Activated naive CD4-positive, alpha-beta T cell treated with anti-CD3 and anti-CD28 coated beads, Interleukin-2, amount 10 ng/mL, durations not matched to agents 7 days and 5 days (primary cell): ENCODE results near the gene CTDSPL.
A peak's percentile ranks its signal among the peaks of the same experiment; 100 is the strongest.
"Not testable (repeated sequence)": the region's sequence is repeated elsewhere in the genome, so short reads cannot be mapped to it uniquely, and the experiment has no call there.

Experiments
- CTCF ChIA-PET: fragments of 350-600 bp; sonication (Branson Sonifier 250); formaldehyde crosslinking; loops from one replicate; lab custom pipeline; 2021; ENCODE audit warnings: antibody characterized with exemption; lab: Charles Lee
- DNase-seq: peaks from one replicate; pipeline ENCODE4 v3.0.0-alpha.2; 2020
- H3K27ac Mint-ChIP-seq: one replicate; pipeline ENCODE4 v1.8.0; 2021; ENCODE audit warnings: mild to moderate bottlenecking, moderate library complexity, mixed read lengths
- H3K27me3 Mint-ChIP-seq: one replicate; pipeline ENCODE4 v1.8.0; 2021; ENCODE audit warnings: mild to moderate bottlenecking, mixed read lengths
- H3K36me3 Mint-ChIP-seq: one replicate; pipeline ENCODE4 v1.8.0; 2021; ENCODE audit warnings: mixed read lengths
- H3K4me1 Mint-ChIP-seq: one replicate; pipeline ENCODE4 v1.8.0; 2021; ENCODE audit warnings: mixed read lengths
- H3K4me3 Mint-ChIP-seq: one replicate; pipeline ENCODE4 v1.8.0; 2021; ENCODE audit warnings: mild to moderate bottlenecking, moderate library complexity, mixed read lengths
- H3K9me3 Mint-ChIP-seq: one replicate; pipeline ENCODE4 v1.8.0; 2021; ENCODE audit warnings: mixed read lengths

CTDSPL gene

DNA sequence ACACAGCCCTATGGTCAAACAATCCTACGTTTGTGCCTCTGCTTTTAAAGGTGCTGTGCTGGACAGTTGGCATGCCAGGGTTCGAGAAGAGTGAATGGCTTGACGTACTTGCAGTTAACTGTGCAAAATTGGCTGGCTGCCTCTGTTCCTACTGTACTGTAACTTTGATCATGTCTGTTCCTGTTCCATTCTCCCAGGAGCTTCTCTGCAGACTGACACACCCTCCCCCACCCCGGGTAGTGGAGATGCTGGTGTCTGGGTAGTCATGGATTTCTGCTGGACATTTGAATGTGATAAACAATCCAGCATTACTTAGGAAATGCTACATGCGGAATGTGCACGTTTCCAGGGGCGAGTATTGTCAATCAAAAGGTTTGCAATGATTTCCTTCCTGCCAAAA lies 122.4 kb downstream of the CTDSPL start:
- H3K9me3 Mint-ChIP-seq: no peaks in the 10 kb centered on the region
- DNase-seq: no peak
- H3K27ac Mint-ChIP-seq: no peak overlapping the region
- peaks cover 3% of the 10 kb centered on the region for H3K4me1 Mint-ChIP-seq
- H3K36me3 Mint-ChIP-seq: no peaks in the 10 kb centered on the region
- H3K4me3 Mint-ChIP-seq: no peak overlapping the region
- no peaks in the 10 kb centered on the region for H3K27me3 Mint-ChIP-seq
- CTCF ChIA-PET: interaction anchor here (0.6 to 1.4 kb wide), 2 partner anchors 9 to 17 kb away, joined by 3 to 4 read pairs; no protein-coding TSS in a partner anchor

- H3K9me3 Mint-ChIP-seq: no peaks in the 10 kb centered on the region
- H3K4me1 Mint-ChIP-seq: peaks cover 3% of the 10 kb centered on the region
- H3K4me3 Mint-ChIP-seq: no peak overlapping the region
- H3K27me3 Mint-ChIP-seq: no peaks in the 10 kb centered on the region
- no peak for DNase-seq
- CTCF ChIA-PET: interaction anchor here (0.9 to 2.6 kb wide), 2 partner anchors 10 to 19 kb away, joined by 3 to 17 read pairs; no protein-coding TSS in a partner anchor
- no peaks in the 10 kb centered on the region for H3K36me3 Mint-ChIP-seq
- no peak overlapping the region for H3K27ac Mint-ChIP-seq
Measured at GRCh38 chr3:37984596-37984995, 122.9 kb downstream of the CTDSPL start.

- CTCF ChIA-PET: interaction anchor here (0.8 to 2.6 kb wide), 3 partner anchors 11 to 18 kb away, joined by 3 to 17 read pairs (median 3); no protein-coding TSS in a partner anchor
Measured at GRCh38 chr3:37985637-37986320, 124.1 kb downstream of the CTDSPL start.

GRCh38 chr3:37986479-37987314 lies 125.0 kb downstream of the CTDSPL start:
- H3K36me3 Mint-ChIP-seq: no peaks in the 10 kb centered on the region
- H3K27ac Mint-ChIP-seq: no peak overlapping the region
- CTCF ChIA-PET: interaction anchor here (0.8 to 2.6 kb wide), 4 partner anchors 10 to 1043 kb away, joined by 3 to 17 read pairs (median 4); no protein-coding TSS in a partner anchor
- H3K9me3 Mint-ChIP-seq: no peaks in the 10 kb centered on the region
- peaks cover 3% of the 10 kb centered on the region for H3K4me1 Mint-ChIP-seq
- no peak overlapping the region for H3K4me3 Mint-ChIP-seq
- DNase-seq: no peak
- peaks cover 11% of the 10 kb centered on the region for H3K27me3 Mint-ChIP-seq

More at GRCh38 chr3:37985637-37986320, 124.1 kb downstream of the CTDSPL start:
- no peak for DNase-seq
- no peaks in the 10 kb centered on the region for H3K9me3 Mint-ChIP-seq
- H3K4me1 Mint-ChIP-seq: peaks cover 3% of the 10 kb centered on the region
- H3K27me3 Mint-ChIP-seq: peaks cover 2% of the 10 kb centered on the region
- H3K4me3 Mint-ChIP-seq: no peak overlapping the region
- H3K36me3 Mint-ChIP-seq: no peaks in the 10 kb centered on the region
- H3K27ac Mint-ChIP-seq: no peak overlapping the region

DNA sequence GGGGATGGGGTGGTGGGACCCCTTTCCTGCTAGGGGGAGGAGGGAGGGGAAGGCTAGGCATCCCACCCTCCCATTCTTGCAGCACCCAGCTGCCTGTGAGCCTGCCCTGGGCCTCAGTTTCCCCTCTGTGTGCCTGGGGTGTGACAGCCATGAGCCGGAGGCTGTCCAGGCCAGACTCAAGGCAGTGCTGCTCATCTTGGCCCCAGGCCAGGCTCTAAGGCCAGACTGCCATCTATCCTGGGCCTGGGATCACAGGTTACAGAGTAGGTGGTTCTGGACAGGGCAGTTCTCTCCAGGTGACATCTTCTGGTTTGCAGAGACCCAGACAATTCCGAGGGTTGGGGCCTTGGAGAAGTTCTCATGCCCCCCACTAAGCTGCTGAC lies 125.6 kb downstream of the CTDSPL start:
- CTCF ChIA-PET: interaction anchor here (0.9 to 2.0 kb wide), 2 partner anchors 10 to 1043 kb away, joined by 3 to 6 read pairs; no protein-coding TSS in a partner anchor

DNA sequence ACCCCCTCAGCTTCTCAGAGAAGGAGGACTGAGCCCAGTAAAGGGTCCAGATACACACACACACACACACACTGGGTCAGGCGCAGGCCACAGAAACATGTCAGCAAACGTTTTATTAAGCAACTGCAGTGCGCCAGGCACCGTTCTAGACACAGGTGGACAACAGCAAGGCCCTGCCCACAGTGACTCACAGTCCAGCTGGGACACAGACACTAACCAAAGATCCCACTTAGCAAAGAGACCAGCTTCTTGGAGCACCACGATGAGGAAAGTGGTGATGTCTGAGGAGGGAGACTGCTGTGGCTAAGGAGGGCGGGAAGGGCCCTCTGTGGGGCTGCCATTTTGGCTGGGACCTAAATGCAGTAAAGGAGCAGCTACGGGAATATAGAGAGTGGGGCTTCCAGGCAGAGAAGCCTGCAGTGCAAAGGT lies 126.1 kb downstream of the CTDSPL start:
- H3K27me3 Mint-ChIP-seq: peaks cover 14% of the 10 kb centered on the region
- H3K27ac Mint-ChIP-seq: no peak overlapping the region
- H3K4me3 Mint-ChIP-seq: no peak overlapping the region
- no peaks in the 10 kb centered on the region for H3K9me3 Mint-ChIP-seq
- no peak for DNase-seq
- CTCF ChIA-PET: interaction anchor here (0.9 to 2.0 kb wide), 2 partner anchors 9 to 1042 kb away, joined by 3 to 6 read pairs; no protein-coding TSS in a partner anchor
- H3K36me3 Mint-ChIP-seq: no peaks in the 10 kb centered on the region
- H3K4me1 Mint-ChIP-seq: peaks cover 4% of the 10 kb centered on the region

More for the DNA sequence above, 125.6 kb downstream of the CTDSPL start:
- H3K36me3 Mint-ChIP-seq: no peaks in the 10 kb centered on the region
- no peak for DNase-seq
- H3K9me3 Mint-ChIP-seq: no peaks in the 10 kb centered on the region
- peaks cover 3% of the 10 kb centered on the region for H3K4me1 Mint-ChIP-seq
- H3K27ac Mint-ChIP-seq: no peak overlapping the region
- peaks cover 14% of the 10 kb centered on the region for H3K27me3 Mint-ChIP-seq
- H3K4me3 Mint-ChIP-seq: no peak overlapping the region

DNA sequence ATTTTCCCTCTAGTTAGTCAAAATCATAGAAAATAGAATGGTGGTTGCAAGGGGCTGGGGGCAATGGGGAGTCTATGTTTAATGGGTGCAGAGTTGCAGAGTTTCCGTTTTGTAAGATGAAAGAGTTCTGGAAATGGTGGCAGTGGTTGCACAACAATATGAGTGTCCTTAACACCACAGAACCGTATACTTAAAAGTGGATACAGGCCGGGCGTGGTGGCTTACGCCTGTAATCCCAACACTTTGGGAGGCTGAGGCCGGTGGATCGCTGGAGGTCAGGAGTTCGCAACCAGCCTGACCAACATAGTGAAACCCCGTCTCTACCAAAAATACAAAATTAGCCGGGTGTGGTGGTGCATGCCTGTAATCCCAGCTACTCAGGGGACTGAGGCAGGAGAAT lies 126.7 kb downstream of the CTDSPL start:
- H3K9me3 Mint-ChIP-seq, H3K4me1 Mint-ChIP-seq, H3K27ac Mint-ChIP-seq, H3K36me3 Mint-ChIP-seq, DNase-seq, H3K4me3 Mint-ChIP-seq: not testable (repeated sequence)
- CTCF ChIA-PET: interaction anchor here (2.0 kb wide), 1 partner anchor 9 kb away, joined by 6 read pairs; no protein-coding TSS in a partner anchor
- H3K27me3 Mint-ChIP-seq: peaks cover 14% of the 10 kb centered on the region

- DNase-seq: no peak
- H3K9me3 Mint-ChIP-seq: no peaks in the 10 kb centered on the region
- H3K27ac Mint-ChIP-seq: no peak overlapping the region
- H3K4me3 Mint-ChIP-seq: no peak overlapping the region
- no peaks in the 10 kb centered on the region for H3K36me3 Mint-ChIP-seq
- peaks cover 15% of the 10 kb centered on the region for H3K4me1 Mint-ChIP-seq
- peaks cover 14% of the 10 kb centered on the region for H3K27me3 Mint-ChIP-seq
- CTCF ChIA-PET: interaction anchor here (2.0 kb wide), 1 partner anchor 8 kb away, joined by 6 read pairs; no protein-coding TSS in a partner anchor
Measured at GRCh38 chr3:37988931-37989525, 127.3 kb downstream of the CTDSPL start.

DNA sequence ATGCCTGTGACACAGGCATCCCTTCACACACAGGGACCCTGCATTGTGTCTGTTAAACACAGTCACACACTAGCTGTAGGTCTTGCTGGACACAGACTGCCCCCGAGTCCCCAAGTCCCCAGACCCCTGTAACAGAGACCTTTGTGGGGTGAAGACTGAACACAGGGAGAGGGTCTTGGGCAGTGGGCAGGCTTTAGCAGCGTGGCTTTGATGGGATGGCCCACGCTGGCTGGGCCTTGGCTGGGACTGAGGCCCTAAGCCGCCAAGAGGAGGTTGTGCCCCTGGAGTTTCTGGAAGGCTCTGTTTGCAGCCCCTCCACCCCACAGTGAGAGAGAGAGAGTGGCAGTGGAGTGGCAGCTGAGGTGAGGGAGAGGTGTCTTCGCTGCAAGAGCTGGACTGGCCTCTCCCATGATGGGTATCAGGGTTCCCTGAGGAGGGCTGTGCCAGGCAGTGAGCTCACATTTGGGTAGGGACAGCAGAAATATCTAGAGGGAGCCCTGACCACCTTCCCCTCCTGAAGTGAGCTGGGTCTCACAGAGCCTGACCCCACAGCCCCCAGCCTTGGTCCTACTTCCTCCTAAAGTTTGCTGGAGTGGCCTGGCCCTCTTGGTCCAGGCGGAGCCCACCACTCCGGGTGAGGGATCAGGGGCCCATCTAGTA lies 128.3 kb downstream of the CTDSPL start:
- H3K27me3 Mint-ChIP-seq: peaks cover 14% of the 10 kb centered on the region
- no peak for DNase-seq
- no peak overlapping the region for H3K27ac Mint-ChIP-seq
- no peak overlapping the region for H3K4me3 Mint-ChIP-seq
- H3K4me1 Mint-ChIP-seq: peaks cover 24% of the 10 kb centered on the region
- H3K9me3 Mint-ChIP-seq: no peaks in the 10 kb centered on the region
- CTCF ChIA-PET: no interaction called here
- no peaks in the 10 kb centered on the region for H3K36me3 Mint-ChIP-seq

GRCh38 chr3:37990527-37990926 lies 128.8 kb downstream of the CTDSPL start, which contains the start of gene VILL:
Gene VILL, plus strand, starts transcription at chr3:37990786. Its CDS starts 2,887 bp downstream, at chr3:37993673.
- H3K36me3 Mint-ChIP-seq: peaks cover 4% of the 10 kb centered on the region
- peaks cover 30% of the 10 kb centered on the region for H3K4me1 Mint-ChIP-seq
- no peak within 1 kb of the TSS for H3K4me3 Mint-ChIP-seq
- DNase-seq: no peak
- no peaks in the 10 kb centered on the region for H3K9me3 Mint-ChIP-seq
- peaks cover 14% of the 10 kb centered on the region for H3K27me3 Mint-ChIP-seq
- CTCF ChIA-PET: no interaction called here
- H3K27ac Mint-ChIP-seq: no peak within 1 kb of the TSS

DNA sequence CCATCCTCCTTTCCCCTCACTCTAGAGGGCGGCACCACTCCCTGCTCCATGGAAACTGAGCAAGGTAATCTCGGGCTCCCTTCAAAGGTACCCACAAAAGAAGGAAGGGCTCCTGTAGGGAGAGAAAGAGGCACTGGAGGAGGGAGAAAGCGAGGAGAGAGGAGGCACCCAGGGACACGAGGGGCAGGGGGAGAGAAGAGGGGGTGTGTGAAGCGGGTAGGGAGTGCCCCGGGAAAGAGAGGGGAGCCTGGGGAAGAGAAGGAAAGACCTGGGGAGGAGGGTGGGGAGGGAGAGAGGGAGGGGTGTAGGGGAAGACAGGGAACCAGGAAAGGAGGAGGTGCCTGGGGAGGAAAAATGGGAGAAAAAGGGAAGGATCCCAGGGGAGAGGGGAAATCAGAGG lies 129.4 kb downstream of the CTDSPL start:
- peaks cover 14% of the 10 kb centered on the region for H3K27me3 Mint-ChIP-seq
- no peak overlapping the region for H3K27ac Mint-ChIP-seq
- no peak overlapping the region for H3K4me3 Mint-ChIP-seq
- peaks cover 10% of the 10 kb centered on the region for H3K36me3 Mint-ChIP-seq
- DNase-seq: no peak
- CTCF ChIA-PET: no interaction called here
- H3K9me3 Mint-ChIP-seq: no peaks in the 10 kb centered on the region
- peaks cover 36% of the 10 kb centered on the region for H3K4me1 Mint-ChIP-seq

DNA sequence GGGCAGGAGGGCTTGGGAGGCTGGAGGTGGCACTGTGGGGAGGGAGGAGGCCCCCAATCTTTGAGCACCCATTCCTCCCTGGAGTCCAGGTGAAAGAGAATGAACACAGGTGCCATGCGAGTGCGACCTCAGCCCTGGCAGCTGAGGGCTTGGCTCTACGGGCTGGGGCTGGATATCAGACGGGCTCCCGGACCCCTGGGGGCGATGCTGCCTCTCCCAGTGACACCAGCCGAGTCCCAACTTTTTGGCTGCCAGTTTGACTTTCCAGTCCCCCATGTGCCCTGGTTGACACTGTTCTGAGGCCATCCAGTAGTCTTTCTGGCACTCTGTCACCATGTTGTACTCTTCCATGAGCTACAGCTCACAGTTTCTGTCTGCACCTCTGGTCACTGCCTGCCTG lies 130.1 kb downstream of the CTDSPL start:
- Mint-ChIP-seq H3K27ac (no peak overlapping the region), H3K36me3 (peaks cover 17% of the 10 kb centered on the region), H3K4me1 (peaks cover 43% of the 10 kb centered on the region), H3K9me3 (no peaks in the 10 kb centered on the region), H3K27me3 (peaks cover 14% of the 10 kb centered on the region), H3K4me3 (no peak overlapping the region)
- CTCF ChIA-PET: interaction anchor here (1.4 to 1.9 kb wide), 2 partner anchors 23 to 136 kb away, joined by 6 to 7 read pairs; no protein-coding TSS in a partner anchor
- peak; percentile 16 for DNase-seq
